GM18511 (cell line): ENCODE data around the gene DBH.
"Not testable (repeated sequence)": the region's sequence is repeated elsewhere in the genome, so short reads cannot be mapped to it uniquely, and the experiment has no call there.

Source experiments
- ATAC-seq: cut with Tn5 transposase; IDR thresholded peaks from one replicate; pipeline ENCODE4 v1.9.1; 2021; ENCODE audit warnings: mild to moderate bottlenecking, moderate library complexity; ENCODE audit not compliant: unreplicated experiment

DBH gene

GRCh38 chr9:133664173-133665050, 28.2 kb downstream of the DBH start:
- no peak for ATAC-seq

- no peak for ATAC-seq
Measured at GRCh38 chr9:133665096-133665495, 28.9 kb downstream of the DBH start.

GRCh38 chr9:133665535-133665934, 29.4 kb downstream of the DBH start:
- ATAC-seq, result no peak

GRCh38 chr9:133666387-133666786, 30.2 kb downstream of the DBH start:
- no peak for ATAC-seq

GRCh38 chr9:133666845-133667244, 30.7 kb downstream of the DBH start:
- no peak for ATAC-seq

- no peak for ATAC-seq
Measured at GRCh38 chr9:133667759-133668450, 31.7 kb downstream of the DBH start.

- ATAC-seq, result no peak
Measured at GRCh38 chr9:133669182-133669801, 33.1 kb downstream of the DBH start.

GRCh38 chr9:133670466-133670865, 34.3 kb downstream of the DBH start:
- ATAC-seq, result no peak

- ATAC-seq, result no peak
Measured at GRCh38 chr9:133671371-133671770, 35.2 kb downstream of the DBH start.

GRCh38 chr9:133672503-133673257, 36.5 kb downstream of the DBH start:
- ATAC-seq, result no peak

- no peak for ATAC-seq
Measured at GRCh38 chr9:133673258-133673655, 37.1 kb downstream of the DBH start.

- no peak for ATAC-seq
Measured at GRCh38 chr9:133674091-133674490, 37.9 kb downstream of the DBH start.

- not testable (repeated sequence) for ATAC-seq
Measured at GRCh38 chr9:133675796-133676195, 39.6 kb downstream of the DBH start.

GRCh38 chr9:133676450-133676849, 40.3 kb downstream of the DBH start:
- ATAC-seq, result no peak

- no peak for ATAC-seq
Measured at GRCh38 chr9:133677126-133678010, 41.2 kb downstream of the DBH start.

GRCh38 chr9:133679056-133679455, 42.9 kb downstream of the DBH start:
- no peak for ATAC-seq

GRCh38 chr9:133679466-133680061, 43.4 kb downstream of the DBH start:
- ATAC-seq, result no peak

- no peak for ATAC-seq
Measured at GRCh38 chr9:133680250-133680975, 44.2 kb downstream of the DBH start.
